H1 (cell line): ENCODE measurements around the gene VN1R2. TPM values are rescaled to one million over a fixed set of nuclear protein-coding genes. Genes with fewer than 3 reads are reported as not detected.

Experiments
- ASH2L ChIP-seq: fragments of 200-600, 300-600 bp; sonication (generic); IDR thresholded peaks from one replicate; pipeline ENCODE4 v1.7.1; 2017; ENCODE audit warnings: low read length
- ATF2 ChIP-seq: IDR thresholded peaks from 2 replicates; pipeline ENCODE4 v1.6.1; 2012; ENCODE audit warnings: low read length, inconsistent platforms
- BCL11A ChIP-seq, 2 experiments: IDR thresholded peaks; one replicate each; pipeline ENCODE4 v1.6.1; 2011; ENCODE audit warnings: low read depth in 2 of 2, low read length in 2 of 2, mild to moderate bottlenecking in 2 of 2
- EGR1 ChIP-seq: IDR thresholded peaks from 2 replicates; pipeline ENCODE4 v1.6.1; 2011; ENCODE audit warnings: low read depth, low read length, borderline replicate concordance
- HDAC6 ChIP-seq: IDR thresholded peaks from one replicate; pipeline ENCODE4 v1.7.1; 2012; ENCODE audit warnings: low read depth, mild to moderate bottlenecking, inconsistent platforms, low read length, moderate library complexity
- JUN ChIP-seq: IDR thresholded peaks from 2 replicates; pipeline ENCODE4 v1.6.1; 2011; ENCODE audit warnings: low read depth, mild to moderate bottlenecking, improper control_type of control experiment, low read length
- KDM4A ChIP-seq: IDR thresholded peaks from one replicate; pipeline ENCODE4 v1.7.1; 2012; ENCODE audit warnings: low read depth, mild to moderate bottlenecking, moderate library complexity, low read length, inconsistent platforms; ENCODE audit not compliant: severe bottlenecking
- MAFK ChIP-seq: IDR thresholded peaks from 2 replicates; pipeline ENCODE4 v1.6.1; 2012; ENCODE audit warnings: low read depth, mild to moderate bottlenecking, improper control_type of control experiment, low read length
- MAX ChIP-seq: IDR thresholded peaks from 2 replicates; pipeline ENCODE4 v1.6.1; 2012; ENCODE audit warnings: inconsistent platforms
- NRF1 ChIP-seq: IDR thresholded peaks from 2 replicates; pipeline ENCODE4 v1.6.1; 2011; ENCODE audit warnings: mild to moderate bottlenecking, low read depth, low read length, improper control_type of control experiment
- PHF8 ChIP-seq: fragments of 200-600 bp; sonication (generic); conservative IDR thresholded peaks from 2 replicates; pipeline ENCODE4 v1.7.1; 2012; ENCODE audit warnings: low read depth, mild to moderate bottlenecking, inconsistent platforms, low read length, moderate library complexity
- POLR2A ChIP-seq, 2 experiments: IDR thresholded peaks; 1 replicate in 1 of 2; 2 replicates in 1 of 2; pipeline ENCODE4 v1.6.1; 2011; ENCODE audit warnings: low read depth in 2 of 2, low read length in 2 of 2, mild to moderate bottlenecking in 2 of 2; ENCODE audit errors: control extremely low read depth in 1 of 2
- POLR2AphosphoS5 ChIP-seq: IDR thresholded peaks from 2 replicates; pipeline ENCODE4 v1.6.1; 2011; ENCODE audit warnings: low read depth, low read length
- RAD21 ChIP-seq, 2 experiments: IDR thresholded peaks in 1 of 2; conservative IDR thresholded peaks in 1 of 2; 2 replicates each; pipeline ENCODE4 v1.6.1; 2011; ENCODE audit warnings: low read depth in 2 of 2, low read length in 2 of 2, improper control_type of control experiment in 1 of 2, inconsistent platforms in 1 of 2, mild to moderate bottlenecking in 1 of 2, moderate library complexity in 1 of 2
- RBBP5 ChIP-seq: IDR thresholded peaks from 2 replicates; pipeline ENCODE4 v1.7.1; 2012; ENCODE audit warnings: low read depth, mild to moderate bottlenecking, inconsistent platforms, low read length, moderate library complexity, borderline replicate concordance
- RFX5 ChIP-seq: IDR thresholded peaks from 2 replicates; pipeline ENCODE4 v1.6.1; 2011; ENCODE audit warnings: low read depth, low read length, improper control_type of control experiment, borderline replicate concordance
- RNF2 ChIP-seq: fragments of 200-900, 300-1000 bp; sonication (generic); IDR thresholded peaks from 2 replicates; pipeline ENCODE4 v1.7.1; 2016; ENCODE audit warnings: borderline replicate concordance, low read depth, mild to moderate bottlenecking, antibody characterized with exemption, low read length; ENCODE audit not compliant: poor library complexity, severe bottlenecking; ENCODE audit errors: missing control alignments
- SIRT6 ChIP-seq: IDR thresholded peaks from one replicate; pipeline ENCODE4 v1.7.1; 2012; ENCODE audit warnings: low read length, inconsistent platforms
- SP1 ChIP-seq: IDR thresholded peaks from 2 replicates; pipeline ENCODE4 v1.6.1; 2011; ENCODE audit warnings: low read depth, low read length
- SRF ChIP-seq: IDR thresholded peaks from 2 replicates; pipeline ENCODE4 v1.6.1; 2011; ENCODE audit warnings: mild to moderate bottlenecking, low read depth, low read length, moderate library complexity
- TAF1 ChIP-seq: IDR thresholded peaks from 2 replicates; pipeline ENCODE4 v1.6.1; 2011; ENCODE audit warnings: mild to moderate bottlenecking, low read depth, low read length
- TAF7 ChIP-seq: optimal IDR thresholded peaks from 2 replicates; pipeline ENCODE3; 2011; ENCODE audit warnings: low read depth, mild to moderate bottlenecking, inconsistent platforms, low read length, moderate library complexity, borderline replicate concordance
- TBP ChIP-seq: IDR thresholded peaks from 2 replicates; pipeline ENCODE4 v1.6.1; 2011; ENCODE audit warnings: low read depth, low read length, improper control_type of control experiment
- YY1 ChIP-seq: IDR thresholded peaks from 2 replicates; pipeline ENCODE4 v1.6.1; 2011; ENCODE audit warnings: low read depth, mild to moderate bottlenecking, low read length
- ZNF274 ChIP-seq: IDR thresholded peaks from 2 replicates; pipeline ENCODE4 v1.7.0; 2012; ENCODE audit warnings: low read length, borderline replicate concordance; ENCODE audit errors: extremely low read depth
- polyA plus RNA-seq, 7 experiments: library from polyadenylated mRNA; depleted of rRNA in 3 of 7; stranded (reverse) in 5 of 7; unstranded in 2 of 7; fragments of >200 nt in 5 of 7; fragments of 200-250 nt in 2 of 7; gene quantifications; 1 replicate in 5 of 7; 2 replicates in 1 of 7; 4 replicates in 1 of 7; pipeline versions ENCODE4 v1.2.1 to v1.2.3, GENCODE V29; 2011 to 2013; ENCODE audit warnings: missing spikeins in 2 of 7, mixed read lengths in 2 of 7
- total RNA-seq: library from RNA; stranded (reverse); fragmentation: NEBNext Ultra II Directional; extraction: Animal tissue kit (Norgen Biotek cat#: 25700); gene quantifications from 2 replicates; pipeline ENCODE4 v1.2.1, GENCODE V29; 2021

Gene VN1R2
- total and polyA plus RNA-seq, 2 of the 8 experiments (the other 6 are each of a cell fraction or from before 2014, with no cell fraction given), result not detected

GRCh38 chr19:53308339-53308811 lies 50.3 kb downstream of the VN1R2 start (continued):
- no peak for TF ChIP-seq NRF1
- TF ChIP-seq POLR2A (IDR thresholded peaks at IDR 0.05; ENCODE audit: control extremely low read depth in 1 of 2, low read depth in 2 of 2, low read length in 2 of 2), result no peak
- TF ChIP-seq RFX5, result no peak
- TF ChIP-seq SRF, result no peak
- TF ChIP-seq POLR2AphosphoS5, result no peak
- no peak for TF ChIP-seq TAF7
- TF ChIP-seq ZNF274, result no peak
- TF ChIP-seq RNF2, result no peak
- peak; percentile 52; the same call in 1 of the 2 replicates for TF ChIP-seq TBP
- TF ChIP-seq RAD21 (IDR thresholded peaks at IDR 0.05 in 1 of 2, conservative IDR thresholded peaks at IDR 0.05 in 1 of 2; ENCODE audit: low read depth in 2 of 2, low read length in 2 of 2), result peak; percentile 80 to 89
- TF ChIP-seq HDAC6, result no peak
- TF ChIP-seq MAX, result peak; percentile 77
- TF ChIP-seq MAFK, result no peak
- TF ChIP-seq RBBP5, result no peak
- TF ChIP-seq TAF1, result no peak
- TF ChIP-seq ASH2L, result no peak
- TF ChIP-seq SP1, result peak; percentile 45; the same call in 1 of the 2 replicates
- no peak for TF ChIP-seq SIRT6
- no peak for TF ChIP-seq ATF2
- no peak for TF ChIP-seq EGR1
- peak; percentile 69 for TF ChIP-seq KDM4A
- TF ChIP-seq YY1, result no peak
- no peak for TF ChIP-seq BCL11A (IDR thresholded peaks at IDR 0.05; ENCODE audit: low read depth in 2 of 2, low read length in 2 of 2)
- TF ChIP-seq JUN, result no peak
- TF ChIP-seq PHF8, result no peak
